Upper lobe of left lung (tissue), 4 donors: ENCODE data around the gene AMOTL2.

Source experiments
- CTCF ChIP-seq, 6 experiments: fragments of 450-650 bp in 4 of 6; fragments of 200-600 bp in 2 of 6; sonication (generic) in 2 of 6; IDR thresholded peaks; one replicate each; pipeline ENCODE4 v1.5.1; 2016 to 2019; ENCODE audit warnings: antibody characterized with exemption in 6 of 6
- EP300 ChIP-seq, 4 donors: sonication (generic); formaldehyde crosslinking; IDR thresholded peaks; one replicate each; pipeline ENCODE4 v1.5.1; 2017; ENCODE audit warnings: antibody characterized with exemption in 4 of 4, control low read depth in 2 of 4
- POLR2A ChIP-seq, 4 donors: fragments of 450-650 bp; IDR thresholded peaks; one replicate each; pipeline ENCODE4 v1.5.1; 2016 to 2017; ENCODE audit warnings: antibody characterized with exemption in 4 of 4, mild to moderate bottlenecking in 2 of 4
- POLR2AphosphoS5 ChIP-seq, 2 donors: sonication (generic); formaldehyde crosslinking; IDR thresholded peaks; one replicate each; pipeline ENCODE4 v1.5.1; 2017; ENCODE audit warnings: antibody characterized with exemption in 2 of 2

GRCh38 chr3:134315286-134316106 is 58.8 kb downstream of the AMOTL2 start:
- TF ChIP-seq EP300 (IDR thresholded peaks at IDR 0.05) = no peak
- TF ChIP-seq CTCF (IDR thresholded peaks at IDR 0.05) = no peak
- no peak for TF ChIP-seq POLR2A (IDR thresholded peaks at IDR 0.05)
- no peak for TF ChIP-seq POLR2AphosphoS5 (IDR thresholded peaks at IDR 0.05)
